HepG2 (cell line): ENCODE data around the gene ADIPOR2. TPM values are rescaled to one million over a fixed set of nuclear protein-coding genes. Genes with fewer than 3 reads are reported as not detected.

Source experiments
- AFF4 ChIP-seq: sonication (generic); formaldehyde crosslinking; IDR thresholded peaks from 2 replicates; pipeline ENCODE4 v1.4.0; 2020; ENCODE audit warnings: missing genetic modification reagents
- HOXA3 ChIP-seq: sonication (generic); formaldehyde crosslinking; IDR thresholded peaks from 2 replicates; pipeline ENCODE4 v1.5.0; 2020; ENCODE audit warnings: missing genetic modification reagents
- IKZF5 ChIP-seq: IDR thresholded peaks from 2 replicates; pipeline ENCODE4 v1.6.1; 2018; ENCODE audit warnings: missing genetic modification reagents, mild to moderate bottlenecking, missing compliant biosample characterization
- KDM3A ChIP-seq: IDR thresholded peaks from 2 replicates; pipeline ENCODE4 v1.6.1; 2018; ENCODE audit warnings: low read depth, missing compliant biosample characterization
- POLR2AphosphoS2 ChIP-seq: IDR thresholded peaks from 2 replicates; pipeline ENCODE4 v1.6.1; 2011; ENCODE audit warnings: low read depth, low read length, improper control_type of control experiment
- RORA ChIP-seq: sonication (generic); formaldehyde crosslinking; IDR thresholded peaks from 2 replicates; pipeline ENCODE4 v1.5.0; 2020; ENCODE audit warnings: mild to moderate bottlenecking, missing genetic modification reagents, moderate library complexity
- SOX13 ChIP-seq, 3 experiments: fragments of 450-650 bp in 1 of 3; sonication (generic) in 1 of 3; formaldehyde crosslinking in 1 of 3; IDR thresholded peaks in 2 of 3; conservative IDR thresholded peaks in 1 of 3; 2 replicates each; pipeline versions ENCODE4 v1.5.0 to v1.6.1; 2016 to 2020; ENCODE audit warnings: antibody characterized with exemption in 1 of 3, mild to moderate bottlenecking in 1 of 3, missing compliant biosample characterization in 1 of 3, missing genetic modification reagents in 1 of 3, moderate library complexity in 1 of 3
- ZBTB33 ChIP-seq: sonication (generic); formaldehyde crosslinking; IDR thresholded peaks from 2 replicates; pipeline ENCODE4 v1.4.0; 2020; ENCODE audit warnings: missing genetic modification reagents
- ZBTB46 ChIP-seq: sonication (generic); formaldehyde crosslinking; IDR thresholded peaks from 2 replicates; pipeline ENCODE4 v1.4.0; 2020; ENCODE audit warnings: mild to moderate bottlenecking, missing genetic modification reagents, borderline replicate concordance
- ZFP90 ChIP-seq: sonication (generic); formaldehyde crosslinking; IDR thresholded peaks from 2 replicates; pipeline ENCODE4 v1.8.0; 2022; ENCODE audit warnings: missing genetic modification reagents, mild to moderate bottlenecking, inconsistent platforms, borderline replicate concordance
- ZFP91 ChIP-seq: sonication (generic); formaldehyde crosslinking; IDR thresholded peaks from 2 replicates; pipeline ENCODE4 v1.9.0; 2022; ENCODE audit warnings: missing genetic modification reagents, mild to moderate bottlenecking, borderline replicate concordance
- ZNF644 ChIP-seq: IDR thresholded peaks from 2 replicates; pipeline ENCODE4 v1.6.1; 2016; ENCODE audit warnings: low read depth
- ZNF652 ChIP-seq: IDR thresholded peaks from 2 replicates; pipeline ENCODE4 v1.6.1; 2016; ENCODE audit warnings: low read depth, borderline replicate concordance
- ZNF691 ChIP-seq: sonication (generic); formaldehyde crosslinking; IDR thresholded peaks from 2 replicates; pipeline ENCODE4 v1.4.0; 2020; ENCODE audit warnings: missing genetic modification reagents, low read depth, mild to moderate bottlenecking, borderline replicate concordance
- polyA plus RNA-seq, 8 experiments: library from polyadenylated mRNA; depleted of rRNA in 3 of 8; stranded (reverse) in 7 of 8; unstranded in 1 of 8; fragments of >200 nt; fragmentation: Illumina TruSeq in 4 of 8; extraction: Trizol in 4 of 8; gene quantifications; 2 replicates each; pipeline versions ENCODE4 v1.2.1 to v1.2.3, GENCODE V29; 2011 to 2016; ENCODE audit warnings: low read depth in 4 of 8, missing spikeins in 1 of 8, mixed read lengths in 1 of 8; ENCODE audit not compliant: insufficient read depth in 1 of 8
- total RNA-seq, 5 experiments: library from RNA; depleted of rRNA; stranded (reverse); fragments of >200 nt; fragmentation: Illumina TruSeq; extraction: Trizol; gene quantifications; 2 replicates each; pipeline ENCODE4 v1.2.3, GENCODE V29; 2016; ENCODE audit warnings: low read depth in 1 of 5

ADIPOR2 gene
- total and polyA plus RNA-seq, 2 of the 13 experiments (the other 11 are each of a cell fraction or from before 2014, with no cell fraction given) = 35.2 to 52.2 TPM

- peak; percentile 48; the same call in 1 of the 2 replicates for TF ChIP-seq HOXA3 (CRISPR knock-in tag)
- no peak for TF ChIP-seq ZNF652 (CRISPR knock-in tag)
- peak; percentile 60; the same call in 1 of the 2 replicates for TF ChIP-seq IKZF5
- no peak for TF ChIP-seq ZBTB33
- no peak for TF ChIP-seq RORA (CRISPR knock-in tag)
- peak; percentile 48; the same call in 1 of the 2 replicates for TF ChIP-seq ZNF644 (CRISPR knock-in tag)
- TF ChIP-seq SOX13 (IDR thresholded peaks at IDR 0.05) = no peak
- peak in 1 of 2 experiments; percentile 46; a peak in 1 of 4 replicates for TF ChIP-seq SOX13 (CRISPR knock-in tag; conservative IDR thresholded peaks at IDR 0.05 in 1 of 2, IDR thresholded peaks at IDR 0.05 in 1 of 2)
- no peak for TF ChIP-seq AFF4 (CRISPR knock-in tag)
- TF ChIP-seq ZNF691 (CRISPR knock-in tag) = no peak
- TF ChIP-seq ZBTB46 (CRISPR knock-in tag) = no peak
- 0 out of 2 replicates have a peak, but pooled peaks have one; percentile 18 for TF ChIP-seq ZFP91 (CRISPR knock-in tag)
- TF ChIP-seq KDM3A = 0 out of 2 replicates have a peak, but pooled peaks have one; percentile 38
- no peak for TF ChIP-seq POLR2AphosphoS2
- no peak for TF ChIP-seq ZFP90 (CRISPR knock-in tag)
Observed at GRCh38 chr12:1825382-1826102, 134.7 kb downstream of the ADIPOR2 start (continued).
